Gastrocnemius medialis (tissue), 4 donors: ENCODE data around the gene MED10. TPM values are rescaled to one million over a fixed set of nuclear protein-coding genes. Genes with fewer than 3 reads are reported as not detected.

Experiments
- ATAC-seq, 2 donors: fragments of 150-250 bp; one replicate each; pipeline ENCODE4 v1.9.1; 2016
- DNase-seq, 2 donors: peaks; one replicate each; pipeline ENCODE4 v3.0.0-alpha.2; 2019
- H3K27ac ChIP-seq, 4 donors: fragments of 200-600 bp; sonication (generic); 1 replicate in 1 of 4; 2 replicates in 3 of 4; pipeline ENCODE4 v1.5.1; 2016 to 2018; ENCODE audit warnings: mild to moderate bottlenecking in 2 of 4, moderate library complexity in 1 of 4
- H3K27me3 ChIP-seq, 3 donors: fragments of 200-600 bp; sonication (generic) in 2 of 3; 1 replicate in 1 of 3; 2 replicates in 2 of 3; pipeline versions ENCODE4 v1.5.1 to v1.6.0; 2016 to 2019; ENCODE audit warnings: mild to moderate bottlenecking in 1 of 3, moderate library complexity in 1 of 3
- H3K36me3 ChIP-seq, 2 donors: fragments of 200-600 bp; sonication (generic) in 1 of 2; one replicate each; pipeline ENCODE4 v1.5.1; 2017 to 2018
- H3K4me1 ChIP-seq, 2 donors: fragments of 200-600 bp; sonication (generic) in 1 of 2; one replicate each; pipeline ENCODE4 v1.5.1; 2016 to 2017; ENCODE audit warnings: mild to moderate bottlenecking in 2 of 2
- H3K4me3 ChIP-seq, 4 donors: fragments of 200-600 bp; sonication (generic) in 3 of 4; 1 replicate in 1 of 4; 2 replicates in 3 of 4; pipeline ENCODE4 v1.5.1; 2016 to 2019; ENCODE audit warnings: mild to moderate bottlenecking in 2 of 4
- H3K9me3 ChIP-seq, 3 donors: fragments of 200-600 bp; sonication (generic) in 2 of 3; 1 replicate in 1 of 3; 2 replicates in 2 of 3; pipeline ENCODE4 v1.5.1; 2016 to 2019
- CTCF ChIP-seq, 5 experiments: fragments of 450-650 bp in 3 of 5; fragments of 200-600 bp in 2 of 5; sonication (generic) in 2 of 5; IDR thresholded peaks in 4 of 5; conservative IDR thresholded peaks in 1 of 5; 1 replicate in 4 of 5; 2 replicates in 1 of 5; pipeline ENCODE4 v1.5.1; 2016 to 2019; ENCODE audit warnings: antibody characterized with exemption in 5 of 5, mild to moderate bottlenecking in 3 of 5, moderate library complexity in 3 of 5
- POLR2A ChIP-seq, 2 donors: fragments of 450-650 bp; IDR thresholded peaks; one replicate each; pipeline ENCODE4 v1.6.1; 2017; ENCODE audit warnings: antibody characterized with exemption in 2 of 2, mild to moderate bottlenecking in 2 of 2, moderate library complexity in 2 of 2
- in situ Hi-C, 4 donors: fragments of 200-750 bp; cut with MboI; loops; one replicate each; pipeline versions ENCODE4 v1.15.0 to v1.8.0; 2017; ENCODE audit warnings: low sequenced_read_pairs in 4 of 4
- intact Hi-C: fragments of 100-400 bp; cut with DNase I; formaldehyde crosslinking; loops from one replicate; pipeline ENCODE4 v1.15.1; 2023; ENCODE audit warnings: low total_unique reads
- total RNA-seq, 4 donors: library from RNA; depleted of rRNA; stranded (reverse); fragments of >200 nt; gene quantifications; one replicate each; pipeline versions ENCODE4 v1.1.0 to v1.2.3, GENCODE V29; 2016

Gene MED10
- total RNA-seq, 4 donors from 2014 or later = 15.9 to 37.5 (median 32.2) TPM

DNA sequence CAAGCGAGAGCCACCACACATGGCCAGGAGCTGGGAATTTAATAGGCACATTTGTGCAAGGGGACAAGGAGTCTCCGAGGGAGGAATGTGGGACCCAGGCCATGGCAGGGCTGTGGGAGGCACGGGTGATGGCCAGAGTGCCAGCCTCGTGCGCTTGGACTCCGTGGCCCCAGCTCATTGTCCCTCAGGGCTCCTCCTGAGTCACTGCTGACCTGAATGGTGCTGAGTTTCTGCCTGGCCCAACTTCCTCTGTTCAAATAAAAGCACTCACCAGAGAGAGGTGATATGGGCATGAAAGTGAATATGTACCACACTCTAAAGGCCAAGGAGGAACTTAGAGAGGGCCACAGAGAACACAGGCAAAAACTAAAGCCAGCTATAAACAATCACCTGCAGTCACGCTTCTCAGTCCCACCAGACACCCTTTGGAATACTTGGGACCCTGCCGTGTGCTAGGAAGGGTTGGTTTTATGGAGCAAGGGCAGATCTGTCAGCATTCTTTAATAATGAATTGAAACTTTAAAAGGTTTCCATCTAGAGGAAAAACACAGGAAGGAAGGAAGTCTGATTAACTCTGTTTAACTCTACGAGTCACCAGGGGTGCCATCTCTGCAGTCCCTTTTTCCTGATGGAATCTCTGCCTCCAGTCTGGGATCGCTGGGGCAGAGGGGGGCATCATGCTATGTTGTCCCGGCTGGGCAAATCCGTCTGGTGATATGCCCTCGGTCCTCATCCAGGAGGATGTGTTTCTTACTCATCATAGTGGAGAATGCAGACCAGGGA lies 45.2 kb upstream of the MED10 start:
- peaks cover 11 to 22% of the 10 kb centered on the region in 2 donors for H3K4me1 ChIP-seq
- H3K4me3 ChIP-seq = no peak overlapping the region
- peak overlapping the region; percentile 74 to 88 (median 85) for H3K27ac ChIP-seq
- H3K36me3 ChIP-seq = no peaks in the 10 kb centered on the region
- intact Hi-C loops (loop anchor here (2.0 kb wide), 3 partner anchors 31 to 127 kb away; partner anchors contain the start of gene MED10), in situ Hi-C loops (no loop called here)
- TF ChIP-seq POLR2A (IDR thresholded peaks at IDR 0.05) (peak in 1 of 2 donors; percentile 34), CTCF (IDR thresholded peaks at IDR 0.05 in 4 of 5, conservative IDR thresholded peaks at IDR 0.05 in 1 of 5) (no peak)
- H3K27me3 ChIP-seq = no peaks in the 10 kb centered on the region
- H3K9me3 ChIP-seq = no peaks in the 10 kb centered on the region
- peak; percentile 89 to 93 for ATAC-seq
- peak; percentile 81 to 90 for DNase-seq

DNA sequence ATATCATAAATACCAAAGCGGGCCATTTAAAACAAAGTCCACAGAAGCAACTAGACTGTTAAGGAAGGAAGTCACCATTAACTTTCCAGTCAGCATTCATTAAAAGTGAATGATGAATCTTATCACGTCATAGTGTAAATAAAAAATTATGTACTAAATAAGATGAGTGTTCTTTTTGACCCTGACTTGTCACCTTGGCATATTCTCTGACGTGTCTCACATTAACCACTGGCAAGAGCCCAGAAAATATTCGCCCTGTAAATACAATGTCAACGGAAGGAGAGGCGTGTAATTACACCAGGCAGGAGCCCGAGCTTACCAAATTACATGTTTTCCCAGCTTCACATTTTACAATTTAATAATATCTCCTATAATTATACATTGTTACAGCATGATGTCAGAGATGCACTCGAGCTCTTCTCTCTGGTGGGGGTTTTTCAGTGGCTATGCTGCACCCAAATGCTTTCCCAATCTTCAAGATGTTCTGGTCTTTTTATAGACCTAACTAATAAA lies 41.0 kb upstream of the MED10 start:
- no peak for TF ChIP-seq POLR2A (IDR thresholded peaks at IDR 0.05)
- no peak for TF ChIP-seq CTCF (IDR thresholded peaks at IDR 0.05 in 4 of 5, conservative IDR thresholded peaks at IDR 0.05 in 1 of 5)
- no peaks in the 10 kb centered on the region for H3K9me3 ChIP-seq
- DNase-seq (no peak), ATAC-seq (peak in 1 of 2 donors; percentile 32)
- peak overlapping the region in 3 of 4 donors; percentile 39 to 67 (median 62) for H3K27ac ChIP-seq
- intact Hi-C loops = no loop called here
- no peaks in the 10 kb centered on the region for H3K27me3 ChIP-seq
- in situ Hi-C loops = no loop called here
- H3K36me3 ChIP-seq = no peaks in the 10 kb centered on the region
- peaks cover 10 to 22% of the 10 kb centered on the region in 2 donors for H3K4me1 ChIP-seq
- H3K4me3 ChIP-seq = peak overlapping the region in 1 of 4 donors; percentile 24

- peaks cover 5 to 16% of the 10 kb centered on the region in 2 donors for H3K4me1 ChIP-seq
- no peak overlapping the region for H3K4me3 ChIP-seq
- no peaks in the 10 kb centered on the region for H3K36me3 ChIP-seq
- ATAC-seq (no peak), DNase-seq (no peak)
- H3K27ac ChIP-seq = peak overlapping the region in 2 of 4 donors; percentile 39 to 67
- in situ Hi-C loops (no loop called here), intact Hi-C loops (no loop called here)
- TF ChIP-seq POLR2A (IDR thresholded peaks at IDR 0.05) (no peak), CTCF (IDR thresholded peaks at IDR 0.05 in 4 of 5, conservative IDR thresholded peaks at IDR 0.05 in 1 of 5) (no peak)
- H3K9me3 ChIP-seq = no peaks in the 10 kb centered on the region
- H3K27me3 ChIP-seq = no peaks in the 10 kb centered on the region
Observed at GRCh38 chr5:6418679-6419276, 40.4 kb upstream of the MED10 start.

- no peaks in the 10 kb centered on the region for H3K9me3 ChIP-seq
- H3K27ac ChIP-seq = no peak overlapping the region
- H3K4me1 ChIP-seq = peaks cover 0 to 12% of the 10 kb centered on the region in 2 donors
- DNase-seq (no peak), ATAC-seq (no peak)
- no peaks in the 10 kb centered on the region for H3K27me3 ChIP-seq
- H3K4me3 ChIP-seq = no peak overlapping the region
- TF ChIP-seq CTCF (IDR thresholded peaks at IDR 0.05 in 4 of 5, conservative IDR thresholded peaks at IDR 0.05 in 1 of 5) = no peak
- no peak for TF ChIP-seq POLR2A (IDR thresholded peaks at IDR 0.05)
- no peaks in the 10 kb centered on the region for H3K36me3 ChIP-seq
- in situ Hi-C loops = no loop called here
- intact Hi-C loops = no loop called here
Observed at GRCh38 chr5:6417657-6418056, 39.3 kb upstream of the MED10 start.
